Skeletal muscle tissue (tissue), 4 donors: ENCODE measurements around the gene SPINDOC. TPM values are rescaled to one million over a fixed set of nuclear protein-coding genes. Genes with fewer than 3 reads are reported as not detected.
"Not testable (repeated sequence)": the region's sequence is repeated elsewhere in the genome, so short reads cannot be mapped to it uniquely, and the experiment has no call there.

Experiments used
- H3K27ac ChIP-seq: one replicate; pipeline ENCODE4 v1.7.0; 2013; ENCODE audit warnings: mild to moderate bottlenecking, low read depth, low read length, inconsistent platforms
- H3K27me3 ChIP-seq, 3 donors: one replicate each; pipeline ENCODE4 v1.7.0; 2013; ENCODE audit warnings: low read length in 3 of 3; ENCODE audit not compliant: control insufficient read depth in 3 of 3, insufficient read depth in 3 of 3
- H3K36me3 ChIP-seq, 3 donors: one replicate each; pipeline ENCODE4 v1.7.0; 2013; ENCODE audit warnings: low read length in 3 of 3; ENCODE audit not compliant: control insufficient read depth in 3 of 3, insufficient read depth in 3 of 3
- H3K4me1 ChIP-seq, 3 donors: one replicate each; pipeline ENCODE4 v1.7.0; 2013; ENCODE audit warnings: low read length in 3 of 3, mild to moderate bottlenecking in 3 of 3; ENCODE audit not compliant: control insufficient read depth in 3 of 3, insufficient read depth in 3 of 3
- H3K4me3 ChIP-seq, 3 donors: one replicate each; pipeline ENCODE4 v1.7.0; 2013; ENCODE audit warnings: low read length in 3 of 3
- H3K9ac ChIP-seq, 3 donors: one replicate each; pipeline ENCODE4 v1.7.0; 2013; ENCODE audit warnings: low read length in 3 of 3, mild to moderate bottlenecking in 3 of 3, moderate library complexity in 2 of 3, low read depth in 1 of 3
- H3K9me3 ChIP-seq, 3 donors: one replicate each; pipeline ENCODE4 v1.7.0; 2013; ENCODE audit warnings: low read length in 3 of 3; ENCODE audit not compliant: control insufficient read depth in 3 of 3
- total RNA-seq: library from RNA; depleted of rRNA; stranded (reverse); fragments of >200 nt; gene quantifications from one replicate; pipeline ENCODE4 v1.2.3, GENCODE V29; 2014
- donor health status: Osteomylitis.

Gene SPINDOC
- total RNA-seq, 1 donor from 2014 or later, result 6.8 TPM

DNA sequence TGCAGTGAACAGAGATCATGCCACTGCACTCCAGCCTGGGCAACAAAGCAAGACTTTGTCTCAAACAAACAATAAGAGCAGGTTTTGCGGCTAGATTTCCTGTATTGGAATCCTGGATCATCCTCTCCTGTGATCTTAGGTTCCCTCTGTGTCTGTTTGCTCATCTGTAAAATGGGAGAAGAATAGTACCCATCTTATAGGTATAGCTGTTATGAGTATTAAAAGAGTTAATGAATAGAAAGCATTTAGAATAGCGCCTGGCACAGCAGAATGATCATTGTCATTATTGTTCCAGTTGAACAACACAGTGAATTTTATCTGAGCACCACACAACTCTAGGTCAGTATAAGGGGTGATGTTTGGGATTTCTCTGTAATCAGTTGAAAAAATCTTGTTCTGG lies 36.4 kb downstream of the SPINDOC start:
- H3K36me3 ChIP-seq, result peaks cover 0 to 2% (median 0%) of the 10 kb centered on the region in 3 donors
- no peaks in the 10 kb centered on the region for H3K27me3 ChIP-seq
- peaks cover 11 to 25% (median 16%) of the 10 kb centered on the region in 3 donors for H3K4me1 ChIP-seq
- no peaks in the 10 kb centered on the region for H3K9me3 ChIP-seq
- H3K27ac ChIP-seq, result no peak overlapping the region
- H3K9ac ChIP-seq, result no peak overlapping the region
- no peak overlapping the region for H3K4me3 ChIP-seq

DNA sequence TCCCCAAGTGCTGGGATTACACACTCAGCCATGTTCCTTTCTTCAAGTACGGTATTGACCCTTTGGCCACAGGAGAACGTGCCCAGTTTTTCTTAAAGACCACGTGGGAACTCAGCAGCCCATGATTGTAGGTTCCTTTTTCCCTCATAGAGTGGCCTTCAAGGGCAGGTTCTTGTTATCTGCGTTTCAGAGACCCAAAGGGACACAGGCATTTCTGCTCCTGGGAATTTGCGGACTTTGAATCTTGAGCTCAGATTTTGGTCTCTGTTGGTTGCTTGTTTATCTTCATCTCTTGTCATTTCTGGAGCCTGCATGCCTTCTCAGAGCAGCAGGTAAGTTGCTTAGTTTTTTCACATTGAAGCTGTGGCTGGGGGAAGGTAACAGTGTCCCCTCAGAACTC lies 37.7 kb downstream of the SPINDOC start:
- H3K4me3 ChIP-seq, result no peak overlapping the region
- H3K27ac ChIP-seq, result no peak overlapping the region
- H3K27me3 ChIP-seq, result no peaks in the 10 kb centered on the region
- no peak overlapping the region for H3K9ac ChIP-seq
- peaks cover 11 to 19% (median 11%) of the 10 kb centered on the region in 3 donors for H3K4me1 ChIP-seq
- no peaks in the 10 kb centered on the region for H3K9me3 ChIP-seq
- H3K36me3 ChIP-seq, result peaks cover 0 to 2% (median 0%) of the 10 kb centered on the region in 3 donors

DNA sequence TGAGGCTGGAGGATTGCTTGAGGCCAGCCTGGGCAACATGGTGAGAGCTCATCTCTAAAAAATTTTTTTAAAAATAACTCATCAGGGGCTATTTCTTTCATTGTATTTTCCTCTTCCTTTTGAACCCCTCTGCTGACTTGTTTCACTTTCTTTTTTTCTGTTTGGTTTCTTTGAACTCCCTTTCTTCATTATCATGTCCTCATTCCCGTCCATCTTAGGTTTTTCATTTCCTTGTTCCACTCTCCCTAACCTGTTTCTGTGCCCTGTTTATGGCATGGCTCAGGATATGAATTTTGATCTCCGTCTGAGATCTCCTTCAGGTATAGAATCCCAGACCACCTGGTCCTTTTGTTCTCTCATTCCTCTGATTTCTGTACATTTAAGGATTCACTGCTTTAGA lies 38.1 kb downstream of the SPINDOC start:
- no peaks in the 10 kb centered on the region for H3K27me3 ChIP-seq
- no peaks in the 10 kb centered on the region for H3K9me3 ChIP-seq
- no peak overlapping the region for H3K27ac ChIP-seq
- H3K4me1 ChIP-seq, result peaks cover 11 to 19% (median 11%) of the 10 kb centered on the region in 3 donors
- no peak overlapping the region for H3K4me3 ChIP-seq
- peaks cover 0 to 2% (median 0%) of the 10 kb centered on the region in 3 donors for H3K36me3 ChIP-seq
- no peak overlapping the region for H3K9ac ChIP-seq

DNA sequence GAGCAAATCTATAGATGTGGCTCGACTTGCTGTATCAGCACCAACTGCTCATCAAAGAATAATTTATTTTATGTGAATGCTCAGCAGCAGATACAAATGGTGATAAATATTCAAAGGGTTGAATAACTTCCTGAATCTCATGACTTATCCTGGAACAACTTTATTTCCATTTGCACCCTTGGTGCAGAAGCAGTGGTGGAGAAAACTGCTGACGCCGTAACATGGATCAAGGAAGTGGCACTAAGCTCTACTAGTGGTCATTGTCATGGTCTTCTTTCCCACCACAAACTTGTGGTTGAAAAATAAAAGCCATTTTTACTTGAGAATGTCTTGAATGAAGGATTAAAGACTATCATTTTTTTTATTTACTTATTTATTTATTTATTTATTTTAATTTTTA lies 40.2 kb downstream of the SPINDOC start:
- Histone ChIP-seq H3K27me3 (no peaks in the 10 kb centered on the region), H3K9me3 (no peaks in the 10 kb centered on the region), H3K36me3 (peaks cover 0 to 2% (median 0%) of the 10 kb centered on the region in 3 donors), H3K4me1 (peaks cover 3 to 7% (median 5%) of the 10 kb centered on the region in 3 donors), H3K9ac (no peak overlapping the region), H3K4me3 (no peak overlapping the region), H3K27ac (no peak overlapping the region)

DNA sequence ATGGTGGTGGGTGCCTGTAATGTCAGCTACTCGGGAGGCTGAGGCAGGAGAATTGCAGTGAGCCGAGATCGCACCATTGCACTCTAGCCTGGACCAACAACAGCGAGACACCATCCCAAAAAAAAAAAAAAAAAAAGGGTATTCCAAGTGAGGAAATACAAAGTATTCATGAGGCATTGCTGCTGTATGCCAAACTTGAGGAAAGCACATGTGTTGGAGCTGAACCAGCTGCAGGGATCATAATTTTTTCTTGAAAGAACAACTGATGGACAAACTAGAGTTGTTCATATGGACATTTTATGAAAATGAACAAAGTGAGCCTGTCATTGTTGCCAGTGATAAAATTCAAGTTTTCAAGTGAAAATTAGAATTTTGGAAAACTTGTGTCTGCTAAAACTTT lies 41.4 kb downstream of the SPINDOC start:
- no peak overlapping the region for H3K4me3 ChIP-seq
- H3K27me3 ChIP-seq, result no peaks in the 10 kb centered on the region
- H3K27ac ChIP-seq, result no peak overlapping the region
- no peak overlapping the region for H3K9ac ChIP-seq
- no peaks in the 10 kb centered on the region for H3K36me3 ChIP-seq
- no peaks in the 10 kb centered on the region for H3K9me3 ChIP-seq
- H3K4me1 ChIP-seq, result peaks cover 7 to 13% (median 9%) of the 10 kb centered on the region in 3 donors

DNA sequence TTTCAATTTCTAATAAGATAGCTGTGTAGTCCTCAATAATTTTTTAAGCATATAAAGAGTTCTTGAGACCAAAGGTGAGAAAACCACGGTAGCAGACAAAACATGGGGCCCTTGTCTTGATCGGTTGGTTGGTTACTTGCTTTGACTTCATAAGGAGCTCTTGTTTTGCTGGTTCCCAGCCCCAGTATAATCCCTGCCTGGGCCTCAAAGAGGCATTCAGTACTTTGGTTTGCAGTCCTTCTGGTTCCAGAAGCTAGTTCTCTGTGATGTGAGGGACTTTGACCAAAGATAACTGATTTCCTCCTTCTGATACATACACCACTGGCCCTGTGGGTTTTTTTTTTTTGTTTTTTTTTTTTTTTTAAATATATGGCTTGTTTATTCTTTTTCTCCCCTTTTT lies 42.7 kb downstream of the SPINDOC start:
- H3K4me1 ChIP-seq, result peaks cover 2 to 13% (median 9%) of the 10 kb centered on the region in 3 donors
- H3K4me3 ChIP-seq, result no peak overlapping the region
- H3K9ac ChIP-seq, result no peak overlapping the region
- no peaks in the 10 kb centered on the region for H3K27me3 ChIP-seq
- H3K36me3 ChIP-seq, result no peaks in the 10 kb centered on the region
- no peaks in the 10 kb centered on the region for H3K9me3 ChIP-seq
- H3K27ac ChIP-seq, result no peak overlapping the region

DNA sequence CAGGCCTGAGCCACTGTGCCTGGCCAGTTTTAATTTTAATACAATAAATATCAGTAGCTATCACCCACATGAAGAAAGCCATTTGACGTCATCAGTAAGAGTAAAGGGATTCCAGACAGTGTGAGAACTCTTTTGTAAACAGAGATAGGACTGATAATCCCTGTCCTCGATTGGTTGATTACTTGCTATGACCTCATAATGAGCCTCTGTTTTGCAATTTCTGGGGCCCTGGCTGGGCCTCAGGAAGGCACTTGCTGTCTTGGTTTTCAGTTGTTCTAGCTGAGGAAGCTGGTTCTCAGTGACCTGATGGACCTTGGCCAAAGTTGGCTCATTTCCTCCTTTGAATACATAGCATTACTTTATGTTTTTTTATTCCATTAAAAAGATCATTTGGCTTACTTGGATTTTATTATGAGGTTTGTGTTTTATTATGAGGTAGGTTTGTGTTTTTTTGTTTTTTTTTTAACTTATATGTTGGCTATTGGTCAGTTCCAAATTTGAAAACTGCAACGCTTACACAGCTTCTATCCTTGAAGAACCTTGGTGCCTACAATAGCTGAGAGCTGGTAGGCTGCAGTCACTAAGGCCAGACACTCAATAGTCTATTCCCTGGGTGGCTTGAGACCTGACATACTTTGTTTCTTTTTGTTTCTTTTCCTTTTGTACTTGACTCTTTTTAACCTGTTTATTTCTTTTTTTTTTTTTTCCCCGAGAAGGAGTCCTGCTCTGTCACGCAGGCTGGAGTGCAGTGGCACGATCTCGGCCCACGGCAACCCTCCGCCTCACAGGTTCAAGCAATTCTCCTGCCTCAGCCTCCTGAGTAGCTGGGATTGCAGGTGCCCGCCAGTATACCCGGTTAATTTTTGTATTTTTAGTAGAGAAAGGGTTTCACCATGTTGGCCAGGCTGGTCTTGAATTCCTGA lies 45.6 kb downstream of the SPINDOC start:
- Histone ChIP-seq H3K27me3 (no peaks in the 10 kb centered on the region), H3K4me3 (no peak overlapping the region), H3K36me3 (peaks cover 0 to 6% (median 2%) of the 10 kb centered on the region in 3 donors), H3K4me1 (peaks cover 0 to 13% (median 9%) of the 10 kb centered on the region in 3 donors), H3K27ac (no peak overlapping the region), H3K9me3 (no peaks in the 10 kb centered on the region), H3K9ac (no peak overlapping the region)

DNA sequence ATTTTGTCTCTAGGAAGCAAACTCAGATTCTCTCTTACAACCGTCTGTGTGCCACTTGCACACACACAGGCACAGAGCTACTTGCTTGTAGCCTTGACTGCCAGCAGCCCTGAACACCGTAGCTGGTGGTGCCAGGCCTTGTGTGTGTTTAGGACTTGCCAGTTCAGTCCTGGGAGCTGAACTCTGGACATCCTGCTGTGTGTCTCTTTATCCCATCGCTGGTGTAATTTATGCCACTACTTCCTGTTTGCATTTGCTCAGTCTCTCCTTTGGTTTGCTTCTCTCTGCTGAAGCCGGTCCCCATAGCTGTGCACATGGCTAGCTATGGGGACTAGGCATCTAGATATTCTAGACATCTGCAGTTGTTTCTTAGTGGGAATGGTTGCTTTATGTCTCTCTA lies 49.7 kb downstream of the SPINDOC start:
- Histone ChIP-seq H3K9me3 (no peaks in the 10 kb centered on the region), H3K4me3 (no peak overlapping the region), H3K27ac (no peak overlapping the region), H3K27me3 (no peaks in the 10 kb centered on the region), H3K4me1 (peaks cover 5 to 15% (median 12%) of the 10 kb centered on the region in 3 donors), H3K9ac (no peak overlapping the region), H3K36me3 (peaks cover 0 to 6% (median 2%) of the 10 kb centered on the region in 3 donors)

DNA sequence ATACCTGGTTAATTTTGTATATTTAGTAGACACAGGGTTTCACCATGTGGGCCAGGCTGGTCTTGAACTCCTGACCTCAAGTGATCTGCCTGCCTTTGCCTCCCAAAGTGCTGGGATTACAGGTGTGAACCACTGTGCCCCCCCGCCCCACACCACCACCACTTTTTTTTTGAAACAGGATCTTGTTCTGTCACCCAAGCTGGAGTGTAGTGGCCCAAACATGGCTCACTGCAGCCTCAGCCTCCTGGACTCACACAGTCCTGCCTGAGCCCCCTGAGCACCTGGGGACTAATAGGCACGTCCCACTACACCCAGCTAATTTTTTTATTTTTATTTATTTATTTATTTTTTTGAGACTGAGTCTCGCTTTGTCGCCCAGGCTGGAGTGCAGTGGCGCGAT lies 50.4 kb downstream of the SPINDOC start:
- not testable (repeated sequence) for H3K36me3 ChIP-seq
- H3K4me1 ChIP-seq, result peaks cover 10 to 16% (median 14%) of the 10 kb centered on the region in 3 donors

DNA sequence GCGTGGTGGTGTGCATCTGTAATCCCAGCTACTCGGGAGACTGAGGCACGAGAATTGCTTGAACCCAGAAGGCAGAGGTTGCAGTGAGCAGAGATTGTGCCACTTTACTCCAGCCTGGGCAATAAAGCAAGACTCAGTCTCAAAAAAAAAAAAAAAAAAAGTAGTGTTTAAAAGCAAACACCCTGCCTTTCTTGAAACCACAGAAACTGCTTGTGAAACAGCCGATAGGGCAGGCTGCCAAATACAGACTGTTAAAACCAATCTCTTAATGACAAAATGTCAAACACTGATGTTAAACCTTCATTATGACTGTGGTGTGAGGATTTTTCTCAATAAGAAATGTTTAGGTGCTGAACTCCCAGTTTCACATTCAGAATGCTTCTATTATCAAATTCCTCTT lies 53.0 kb downstream of the SPINDOC start:
- Histone ChIP-seq H3K9ac (no peak overlapping the region), H3K27ac (no peak overlapping the region), H3K36me3 (peaks cover 0 to 6% (median 2%) of the 10 kb centered on the region in 3 donors), H3K27me3 (no peaks in the 10 kb centered on the region), H3K9me3 (no peaks in the 10 kb centered on the region), H3K4me3 (no peak overlapping the region), H3K4me1 (peaks cover 25 to 35% (median 34%) of the 10 kb centered on the region in 3 donors)

More for the DNA sequence above, 50.4 kb downstream of the SPINDOC start:
- H3K4me3 ChIP-seq, H3K27ac ChIP-seq, H3K9me3 ChIP-seq, H3K27me3 ChIP-seq, H3K9ac ChIP-seq: not testable (repeated sequence)
